ENCODE data around the gene FRMD4B. TPM values are rescaled to one million over a fixed set of nuclear protein-coding genes. Genes with fewer than 3 reads are reported as not detected.

The FRMD4B gene
- total RNA-seq, 1 donor from 2014 or later, result 53.5 TPM

GRCh38 chr3:69410301-69410700 lies 24.4 kb upstream of the FRMD4B start:
- TF ChIP-seq POLR2AphosphoS5 (IDR thresholded peaks at IDR 0.05; ENCODE audit: insufficient read depth in 1 of 2, low read depth in 1 of 2) (no peak), POLR2A (IDR thresholded peaks at IDR 0.05) (no peak)
- TF ChIP-seq, protein P1, sequence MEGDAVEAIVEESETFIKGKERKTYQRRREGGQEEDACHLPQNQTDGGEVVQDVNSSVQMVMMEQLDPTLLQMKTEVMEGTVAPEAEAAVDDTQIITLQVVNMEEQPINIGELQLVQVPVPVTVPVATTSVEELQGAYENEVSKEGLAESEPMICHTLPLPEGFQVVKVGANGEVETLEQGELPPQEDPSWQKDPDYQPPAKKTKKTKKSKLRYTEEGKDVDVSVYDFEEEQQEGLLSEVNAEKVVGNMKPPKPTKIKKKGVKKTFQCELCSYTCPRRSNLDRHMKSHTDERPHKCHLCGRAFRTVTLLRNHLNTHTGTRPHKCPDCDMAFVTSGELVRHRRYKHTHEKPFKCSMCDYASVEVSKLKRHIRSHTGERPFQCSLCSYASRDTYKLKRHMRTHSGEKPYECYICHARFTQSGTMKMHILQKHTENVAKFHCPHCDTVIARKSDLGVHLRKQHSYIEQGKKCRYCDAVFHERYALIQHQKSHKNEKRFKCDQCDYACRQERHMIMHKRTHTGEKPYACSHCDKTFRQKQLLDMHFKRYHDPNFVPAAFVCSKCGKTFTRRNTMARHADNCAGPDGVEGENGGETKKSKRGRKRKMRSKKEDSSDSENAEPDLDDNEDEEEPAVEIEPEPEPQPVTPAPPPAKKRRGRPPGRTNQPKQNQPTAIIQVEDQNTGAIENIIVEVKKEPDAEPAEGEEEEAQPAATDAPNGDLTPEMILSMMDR (IDR thresholded peaks at IDR 0.05), result peak; percentile 17 to 55 (median 41)
- Histone ChIP-seq H3K36me3 (no peaks in the 10 kb centered on the region), H3K27me3 (no peaks in the 10 kb centered on the region), H3K27ac (no peak overlapping the region), H3K9me3 (peaks cover 2% of the 10 kb centered on the region), H3K4me3 (no peak overlapping the region), H3K4me1 (peaks cover 9% of the 10 kb centered on the region)
- intact Hi-C loops (cut with DNase I), result no loop called here
- DNase-seq (ENCODE audit: extremely low spot score in 2 of 2), result no peak

DNA sequence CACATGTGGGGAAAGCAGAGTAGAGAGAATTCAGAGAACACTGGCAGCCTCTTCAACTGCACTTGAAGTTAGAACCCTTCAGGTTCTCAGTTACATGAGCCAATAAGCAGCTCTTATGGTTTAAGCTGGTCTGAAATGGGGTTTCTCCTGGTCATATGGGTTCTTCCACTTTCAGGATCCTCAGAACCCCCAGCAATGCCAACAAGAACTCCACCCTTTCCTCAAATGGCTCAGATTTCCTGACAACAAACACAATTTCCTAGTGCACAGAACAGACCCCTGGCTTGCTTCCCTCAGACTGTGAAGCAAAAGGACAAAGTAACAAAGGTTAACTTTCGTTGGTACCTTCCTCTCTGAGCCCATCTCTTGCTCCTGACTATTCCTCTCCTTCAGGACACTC lies 23.9 kb upstream of the FRMD4B start:
- Histone ChIP-seq H3K27me3 (no peaks in the 10 kb centered on the region), H3K36me3 (no peaks in the 10 kb centered on the region), H3K4me3 (no peak overlapping the region), H3K4me1 (peaks cover 9% of the 10 kb centered on the region), H3K9me3 (peaks cover 2% of the 10 kb centered on the region), H3K27ac (no peak overlapping the region)
- TF ChIP-seq POLR2AphosphoS5 (IDR thresholded peaks at IDR 0.05; ENCODE audit: insufficient read depth in 1 of 2, low read depth in 1 of 2) (no peak), POLR2A (IDR thresholded peaks at IDR 0.05) (no peak)
- TF ChIP-seq, protein P1 (IDR thresholded peaks at IDR 0.05), result no peak
- no peak for DNase-seq (ENCODE audit: extremely low spot score in 2 of 2)
- intact Hi-C loops (cut with DNase I), result no loop called here

DNA sequence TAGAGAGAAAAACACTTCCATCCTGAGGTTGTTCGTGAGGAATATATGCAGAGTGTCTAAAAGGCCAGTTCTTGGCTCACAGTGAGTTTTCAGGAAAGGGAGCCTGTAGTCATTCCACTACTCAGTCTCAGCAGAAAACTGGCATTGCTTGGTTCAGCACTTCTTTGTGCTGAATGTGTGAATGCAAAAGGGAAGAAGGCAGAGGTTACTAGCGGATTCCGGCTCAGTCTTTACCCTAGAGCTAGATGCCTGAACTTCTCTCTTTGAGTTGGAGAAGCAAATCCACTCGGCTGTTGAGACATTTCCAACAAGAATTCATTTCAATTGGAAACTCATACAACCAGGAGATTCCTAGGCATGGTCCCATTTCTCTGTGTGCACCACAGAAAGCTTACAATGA lies 23.1 kb upstream of the FRMD4B start:
- Histone ChIP-seq H3K27ac (no peak overlapping the region), H3K9me3 (peaks cover 2% of the 10 kb centered on the region), H3K36me3 (no peaks in the 10 kb centered on the region), H3K27me3 (no peaks in the 10 kb centered on the region), H3K4me1 (peaks cover 9% of the 10 kb centered on the region), H3K4me3 (no peak overlapping the region)
- TF ChIP-seq, protein P1 (IDR thresholded peaks at IDR 0.05), result no peak
- TF ChIP-seq POLR2A (IDR thresholded peaks at IDR 0.05) (no peak), POLR2AphosphoS5 (IDR thresholded peaks at IDR 0.05; ENCODE audit: insufficient read depth in 1 of 2, low read depth in 1 of 2) (no peak)
- intact Hi-C loops (cut with DNase I), result no loop called here
- no peak for DNase-seq (ENCODE audit: extremely low spot score in 2 of 2)

GRCh38 chr3:69408542-69408941 lies 22.7 kb upstream of the FRMD4B start:
- Histone ChIP-seq H3K27ac (no peak overlapping the region), H3K4me3 (no peak overlapping the region), H3K36me3 (no peaks in the 10 kb centered on the region), H3K4me1 (peaks cover 10% of the 10 kb centered on the region), H3K27me3 (no peaks in the 10 kb centered on the region), H3K9me3 (peaks cover 2% of the 10 kb centered on the region)
- intact Hi-C loops (cut with DNase I), result no loop called here
- TF ChIP-seq POLR2AphosphoS5 (IDR thresholded peaks at IDR 0.05; ENCODE audit: insufficient read depth in 1 of 2, low read depth in 1 of 2) (no peak), POLR2A (IDR thresholded peaks at IDR 0.05) (no peak)
- TF ChIP-seq, protein P1 (IDR thresholded peaks at IDR 0.05), result no peak
- DNase-seq (ENCODE audit: extremely low spot score in 2 of 2), result no peak

- Histone ChIP-seq H3K27ac (no peak overlapping the region), H3K9me3 (peaks cover 2% of the 10 kb centered on the region), H3K27me3 (no peaks in the 10 kb centered on the region), H3K36me3 (no peaks in the 10 kb centered on the region), H3K4me1 (peaks cover 16% of the 10 kb centered on the region), H3K4me3 (no peak overlapping the region)
- intact Hi-C loops (cut with DNase I), result no loop called here
- DNase-seq (ENCODE audit: extremely low spot score in 2 of 2), result no peak
- TF ChIP-seq POLR2A (IDR thresholded peaks at IDR 0.05) (no peak), POLR2AphosphoS5 (IDR thresholded peaks at IDR 0.05; ENCODE audit: insufficient read depth in 1 of 2, low read depth in 1 of 2) (no peak)
- TF ChIP-seq, protein P1 (IDR thresholded peaks at IDR 0.05), result no peak
These were observed 22.0 kb upstream of the FRMD4B start for GRCh38 chr3:69407908-69408307.

Measured in vagina (tissue), 2 donors.